SK-N-SH treated with all-trans-retinoic acid at 6 μM for 48 hours (cell line): Measurements from ENCODE around the gene PCSK1.

Experiments used
- ATAC-seq: fragments of 200-7000 bp; cut with Tn5 transposase; 3 replicates; pipeline ENCODE4 v1.9.1; 2020; ENCODE audit warnings: mild to moderate bottlenecking, moderate library complexity
- BACH2 ChIP-seq: fragments of 250-450 bp; sonication (Bioruptor Pico); IDR thresholded peaks from 2 replicates; pipeline ENCODE4 v1.9.0; 2021; ENCODE audit warnings: mild to moderate bottlenecking, borderline replicate concordance
- ESRRG ChIP-seq: fragments of 250-450 bp; sonication (Bioruptor Pico); IDR thresholded peaks from 2 replicates; pipeline ENCODE4 v1.6.1; 2021; ENCODE audit warnings: mild to moderate bottlenecking
- GLIS3 ChIP-seq: fragments of 250-450 bp; sonication (Bioruptor Pico); IDR thresholded peaks from 2 replicates; pipeline ENCODE4 v1.5.0; 2020; ENCODE audit warnings: mild to moderate bottlenecking, moderate library complexity
- OSR1 ChIP-seq: fragments of 250-450 bp; sonication (Bioruptor Pico); IDR thresholded peaks from 2 replicates; pipeline ENCODE4 v1.8.0; 2022; ENCODE audit warnings: moderate library complexity, mild to moderate bottlenecking, inconsistent platforms
- PPARA ChIP-seq: fragments of 250-450 bp; sonication (Bioruptor Pico); IDR thresholded peaks from 2 replicates; pipeline ENCODE4 v1.5.0; 2020; ENCODE audit warnings: mild to moderate bottlenecking, borderline replicate concordance
- RARB ChIP-seq: fragments of 250-450 bp; sonication (Bioruptor Pico); IDR thresholded peaks from 2 replicates; pipeline ENCODE4 v1.8.0; 2021; ENCODE audit warnings: mild to moderate bottlenecking, moderate library complexity
- SNAI2 ChIP-seq: fragments of 250-450 bp; sonication (Bioruptor Pico); IDR thresholded peaks from 2 replicates; pipeline ENCODE4 v1.5.0; 2020; ENCODE audit warnings: mild to moderate bottlenecking, moderate library complexity
- TCF4 ChIP-seq: fragments of 250-450 bp; sonication (Bioruptor Pico); IDR thresholded peaks from 2 replicates; pipeline ENCODE4 v1.8.0; 2021; ENCODE audit warnings: mild to moderate bottlenecking, moderate library complexity, borderline replicate concordance
- TOX ChIP-seq: fragments of 250-450 bp; sonication (Bioruptor Pico); IDR thresholded peaks from 2 replicates; pipeline ENCODE4 v1.8.0; 2021; ENCODE audit warnings: mild to moderate bottlenecking, moderate library complexity, borderline replicate concordance
- TSHZ2 ChIP-seq: fragments of 250-450 bp; sonication (Bioruptor Pico); IDR thresholded peaks from 2 replicates; pipeline ENCODE4 v1.5.0; 2020; ENCODE audit warnings: mild to moderate bottlenecking, moderate library complexity
- ZC3H10 ChIP-seq: fragments of 250-450 bp; sonication (Bioruptor Pico); IDR thresholded peaks from 2 replicates; pipeline ENCODE4 v1.5.1; 2021; ENCODE audit warnings: mild to moderate bottlenecking, moderate library complexity
- ZFP3 ChIP-seq: fragments of 250-450 bp; sonication (Bioruptor Pico); IDR thresholded peaks from 2 replicates; pipeline ENCODE4 v1.5.0; 2020; ENCODE audit warnings: mild to moderate bottlenecking, moderate library complexity
- ZFP30 ChIP-seq: fragments of 450-650 bp; formaldehyde crosslinking; IDR thresholded peaks from 2 replicates; pipeline ENCODE4 v1.5.0; 2022; ENCODE audit warnings: mild to moderate bottlenecking, moderate library complexity
- ZNF565 ChIP-seq: fragments of 450-650 bp; formaldehyde crosslinking; conservative IDR thresholded peaks from 2 replicates; pipeline ENCODE4 v1.5.0; 2020; ENCODE audit warnings: low read depth, mild to moderate bottlenecking, moderate library complexity
- TF ChIP-seq, protein P1 (sequence below): fragments of 250-450 bp; sonication (Bioruptor Pico); IDR thresholded peaks from 2 replicates; pipeline ENCODE4 v1.5.1; 2021; ENCODE audit warnings: mild to moderate bottlenecking, moderate library complexity
- TF ChIP-seq, protein P2 (sequence below): fragments of 250-450 bp; sonication (Bioruptor Pico); IDR thresholded peaks from 2 replicates; pipeline ENCODE4 v1.8.0; 2021; ENCODE audit warnings: low read depth, mild to moderate bottlenecking, moderate library complexity, borderline replicate concordance
- TF ChIP-seq, protein P3 (sequence below): fragments of 250-450 bp; sonication (Bioruptor Pico); IDR thresholded peaks from 2 replicates; pipeline ENCODE4 v1.5.1; 2020; ENCODE audit warnings: low read depth, mild to moderate bottlenecking, moderate library complexity
- TF ChIP-seq, protein P4 (sequence below): fragments of 250-450 bp; sonication (Bioruptor Pico); IDR thresholded peaks from 2 replicates; pipeline ENCODE4 v1.8.0; 2020; ENCODE audit warnings: mild to moderate bottlenecking, moderate library complexity, borderline replicate concordance

The PCSK1 gene

GRCh38 chr5:96350678-96351077, 82.4 kb downstream of the PCSK1 start (continued):
- TF ChIP-seq TSHZ2 (CRISPR knock-in tag) (no peak), ZC3H10 (no peak), PPARA (CRISPR knock-in tag) (no peak)
- TF ChIP-seq, protein P1, sequence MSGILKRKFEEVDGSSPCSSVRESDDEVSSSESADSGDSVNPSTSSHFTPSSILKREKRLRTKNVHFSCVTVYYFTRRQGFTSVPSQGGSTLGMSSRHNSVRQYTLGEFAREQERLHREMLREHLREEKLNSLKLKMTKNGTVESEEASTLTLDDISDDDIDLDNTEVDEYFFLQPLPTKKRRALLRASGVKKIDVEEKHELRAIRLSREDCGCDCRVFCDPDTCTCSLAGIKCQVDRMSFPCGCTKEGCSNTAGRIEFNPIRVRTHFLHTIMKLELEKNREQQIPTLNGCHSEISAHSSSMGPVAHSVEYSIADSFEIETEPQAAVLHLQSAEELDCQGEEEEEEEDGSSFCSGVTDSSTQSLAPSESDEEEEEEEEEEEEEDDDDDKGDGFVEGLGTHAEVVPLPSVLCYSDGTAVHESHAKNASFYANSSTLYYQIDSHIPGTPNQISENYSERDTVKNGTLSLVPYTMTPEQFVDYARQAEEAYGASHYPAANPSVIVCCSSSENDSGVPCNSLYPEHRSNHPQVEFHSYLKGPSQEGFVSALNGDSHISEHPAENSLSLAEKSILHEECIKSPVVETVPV = no peak
- TF ChIP-seq, protein P2, sequence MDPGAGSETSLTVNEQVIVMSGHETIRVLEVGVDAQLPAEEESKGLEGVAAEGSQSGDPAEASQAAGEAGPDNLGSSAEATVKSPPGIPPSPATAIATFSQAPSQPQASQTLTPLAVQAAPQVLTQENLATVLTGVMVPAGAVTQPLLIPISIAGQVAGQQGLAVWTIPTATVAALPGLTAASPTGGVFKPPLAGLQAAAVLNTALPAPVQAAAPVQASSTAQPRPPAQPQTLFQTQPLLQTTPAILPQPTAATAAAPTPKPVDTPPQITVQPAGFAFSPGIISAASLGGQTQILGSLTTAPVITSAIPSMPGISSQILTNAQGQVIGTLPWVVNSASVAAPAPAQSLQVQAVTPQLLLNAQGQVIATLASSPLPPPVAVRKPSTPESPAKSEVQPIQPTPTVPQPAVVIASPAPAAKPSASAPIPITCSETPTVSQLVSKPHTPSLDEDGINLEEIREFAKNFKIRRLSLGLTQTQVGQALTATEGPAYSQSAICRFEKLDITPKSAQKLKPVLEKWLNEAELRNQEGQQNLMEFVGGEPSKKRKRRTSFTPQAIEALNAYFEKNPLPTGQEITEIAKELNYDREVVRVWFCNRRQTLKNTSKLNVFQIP (CRISPR knock-in tag) = no peak

DNA sequence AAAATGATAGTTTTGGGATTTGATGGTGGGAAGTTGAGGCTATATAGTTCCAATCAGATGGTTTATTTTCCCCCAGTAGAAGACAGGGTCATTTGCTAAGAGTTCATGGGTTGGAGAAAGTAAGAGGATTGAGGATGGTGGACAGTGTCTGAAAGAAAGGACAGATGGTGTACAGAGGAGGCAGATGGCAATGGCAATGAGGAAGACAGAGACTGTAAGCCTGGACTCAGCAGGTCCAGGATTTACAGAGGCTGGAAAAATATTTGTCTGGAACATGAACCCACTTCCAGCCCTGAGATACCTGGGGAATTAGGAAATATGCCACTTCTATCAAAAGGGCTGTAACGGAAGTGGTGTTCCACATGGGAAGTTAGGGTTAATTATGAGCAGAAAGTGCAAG, 84.5 kb downstream of the PCSK1 start:
- TF ChIP-seq, protein P3, sequence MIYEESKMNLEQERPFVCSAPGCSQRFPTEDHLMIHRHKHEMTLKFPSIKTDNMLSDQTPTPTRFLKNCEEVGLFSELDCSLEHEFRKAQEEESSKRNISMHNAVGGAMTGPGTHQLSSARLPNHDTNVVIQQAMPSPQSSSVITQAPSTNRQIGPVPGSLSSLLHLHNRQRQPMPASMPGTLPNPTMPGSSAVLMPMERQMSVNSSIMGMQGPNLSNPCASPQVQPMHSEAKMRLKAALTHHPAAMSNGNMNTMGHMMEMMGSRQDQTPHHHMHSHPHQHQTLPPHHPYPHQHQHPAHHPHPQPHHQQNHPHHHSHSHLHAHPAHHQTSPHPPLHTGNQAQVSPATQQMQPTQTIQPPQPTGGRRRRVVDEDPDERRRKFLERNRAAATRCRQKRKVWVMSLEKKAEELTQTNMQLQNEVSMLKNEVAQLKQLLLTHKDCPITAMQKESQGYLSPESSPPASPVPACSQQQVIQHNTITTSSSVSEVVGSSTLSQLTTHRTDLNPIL (CRISPR knock-in tag) = no peak
- TF ChIP-seq RARB (CRISPR knock-in tag) = no peak
- TF ChIP-seq GLIS3 (CRISPR knock-in tag) = no peak
- TF ChIP-seq ESRRG (CRISPR knock-in tag) = no peak
- TF ChIP-seq ZNF565 (CRISPR knock-in tag) = no peak
- TF ChIP-seq BACH2 = no peak
- no peak for TF ChIP-seq ZFP30 (CRISPR knock-in tag)
- TF ChIP-seq TOX (CRISPR knock-in tag) = no peak
- TF ChIP-seq ZFP3 = no peak
- no peak for TF ChIP-seq SNAI2 (CRISPR knock-in tag)
- TF ChIP-seq, protein P4, sequence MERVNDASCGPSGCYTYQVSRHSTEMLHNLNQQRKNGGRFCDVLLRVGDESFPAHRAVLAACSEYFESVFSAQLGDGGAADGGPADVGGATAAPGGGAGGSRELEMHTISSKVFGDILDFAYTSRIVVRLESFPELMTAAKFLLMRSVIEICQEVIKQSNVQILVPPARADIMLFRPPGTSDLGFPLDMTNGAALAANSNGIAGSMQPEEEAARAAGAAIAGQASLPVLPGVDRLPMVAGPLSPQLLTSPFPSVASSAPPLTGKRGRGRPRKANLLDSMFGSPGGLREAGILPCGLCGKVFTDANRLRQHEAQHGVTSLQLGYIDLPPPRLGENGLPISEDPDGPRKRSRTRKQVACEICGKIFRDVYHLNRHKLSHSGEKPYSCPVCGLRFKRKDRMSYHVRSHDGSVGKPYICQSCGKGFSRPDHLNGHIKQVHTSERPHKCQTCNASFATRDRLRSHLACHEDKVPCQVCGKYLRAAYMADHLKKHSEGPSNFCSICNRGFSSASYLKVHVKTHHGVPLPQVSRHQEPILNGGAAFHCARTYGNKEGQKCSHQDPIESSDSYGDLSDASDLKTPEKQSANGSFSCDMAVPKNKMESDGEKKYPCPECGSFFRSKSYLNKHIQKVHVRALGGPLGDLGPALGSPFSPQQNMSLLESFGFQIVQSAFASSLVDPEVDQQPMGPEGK = no peak
- TF ChIP-seq PPARA (CRISPR knock-in tag) = no peak
- TF ChIP-seq TSHZ2 (CRISPR knock-in tag) = no peak
- no peak for TF ChIP-seq TCF4 (CRISPR knock-in tag)
- TF ChIP-seq, protein P2 (CRISPR knock-in tag) = no peak
- no peak for TF ChIP-seq ZC3H10
- TF ChIP-seq OSR1 (CRISPR knock-in tag) = no peak
- TF ChIP-seq, all 23 proteins: peak for 0
- ATAC-seq = no peak
